K562 (cell line): ENCODE results near the gene SACM1L. TPM values are rescaled to one million over a fixed set of nuclear protein-coding genes. Genes with fewer than 3 reads are reported as not detected.
A peak's percentile ranks its signal among the peaks of the same experiment; 100 is the strongest.

Experiments used
- ATAC-seq: fragments of 200-7000 bp; cut with Tn5 transposase; 3 replicates; pipeline ENCODE4 v1.9.1; 2020; ENCODE audit warnings: moderate library complexity
- BruUV-seq: library from RNA; stranded (reverse); fragments of 400-500 nt; replicated peaks from 2 replicates; lab custom pipeline; 2021; lab: Mats Ljungman, UMichigan
- CTCF ChIA-PET: fragments of 300-600 bp; formaldehyde crosslinking; extraction: SDS; loops from one replicate; lab custom pipeline; 2021; ENCODE audit warnings: low intra/inter-chr PET ratio; lab: Yijun Ruan, JAX
- POLR2A ChIA-PET: fragments of 300-600, 350-650 bp; sonication (Branson Sonifier 250); formaldehyde crosslinking; extraction: SDS; loops from one replicate; lab custom pipeline; 2021; ENCODE audit warnings: antibody characterized with exemption, inconsistent platforms; lab: Yijun Ruan, JAX
- DNase-seq, 4 experiments: peaks; one replicate each; pipeline versions ENCODE4 v3.0.0 to v3.0.0-alpha.2; 2011 to 2018; ENCODE audit warnings: low spot score in 3 of 4, mixed read lengths in 3 of 4; ENCODE audit errors: extremely low read depth in 1 of 4
- FAIRE-seq: peaks from 2 replicates; lab custom pipeline; 2011; peaks lifted over from hg19 to GRCh38; lab: Jason Lieb, UNC
- H2AFZ ChIP-seq: 2 replicates; pipeline ENCODE4 v1.6.0; 2011; ENCODE audit warnings: low read depth, low read length, control low read depth, inconsistent platforms
- H3K27ac ChIP-seq: fragments of 200-600 bp; 3 replicates; pipeline ENCODE4 v1.8.0; 2011; ENCODE audit warnings: low read depth, mild to moderate bottlenecking, control low read depth, inconsistent platforms, low read length, moderate library complexity, mixed read lengths; ENCODE audit errors: extremely low read depth
- H3K27me3 ChIP-seq, 2 experiments: fragments of 300-600 bp in 1 of 2; 2 replicates in 1 of 2; 3 replicates in 1 of 2; pipeline versions ENCODE4 v1.6.0 to v1.8.0; 2011; ENCODE audit warnings: inconsistent platforms in 2 of 2, low read length in 2 of 2, mild to moderate bottlenecking in 1 of 2, mixed read lengths in 1 of 2, moderate library complexity in 1 of 2; ENCODE audit not compliant: control insufficient read depth in 2 of 2, insufficient read depth in 2 of 2
- H3K36me3 ChIP-seq: fragments of 300-600 bp; 3 replicates; pipeline ENCODE4 v1.8.0; 2011; ENCODE audit warnings: mild to moderate bottlenecking, low read length, inconsistent platforms; ENCODE audit not compliant: control insufficient read depth, insufficient read depth
- H3K4me1 ChIP-seq, 2 experiments: fragments of 200-600 bp in 1 of 2; replicated peaks in 1 of 2; 2 replicates in 1 of 2; 3 replicates in 1 of 2; pipeline versions ENCODE4 v1.5.1 to v1.8.0; 2011; ENCODE audit warnings: inconsistent platforms in 2 of 2, low read length in 2 of 2, mild to moderate bottlenecking in 1 of 2, mixed read lengths in 1 of 2, moderate library complexity in 1 of 2; ENCODE audit not compliant: control insufficient read depth in 2 of 2, insufficient read depth in 2 of 2
- H3K4me2 ChIP-seq: 2 replicates; pipeline ENCODE4 v1.6.1; 2011; ENCODE audit warnings: low read length, control low read depth, inconsistent platforms, mixed read lengths; ENCODE audit not compliant: insufficient read depth
- H3K4me3 ChIP-seq: fragments of 200-600 bp; sonication (generic), shearing (Covaris generic); 2 replicates; pipeline ENCODE4 v1.5.1; 2016; ENCODE audit warnings: control low read depth, inconsistent platforms
- H3K79me2 ChIP-seq: fragments of 200-600 bp; 3 replicates; pipeline ENCODE4 v1.8.0; 2011; ENCODE audit warnings: low read length, inconsistent platforms; ENCODE audit not compliant: control insufficient read depth, insufficient read depth
- H3K9ac ChIP-seq, 2 experiments: 2 replicates each; pipeline versions ENCODE4 v1.6.0 to v1.6.1; 2011; ENCODE audit warnings: low read depth in 2 of 2, low read length in 2 of 2, control low read depth in 1 of 2, inconsistent platforms in 1 of 2, mild to moderate bottlenecking in 1 of 2, mixed read lengths in 1 of 2; ENCODE audit not compliant: insufficient read depth in 1 of 2
- H3K9me1 ChIP-seq: one replicate; pipeline ENCODE4 v1.6.0; 2011; ENCODE audit warnings: inconsistent platforms, mild to moderate bottlenecking, low read length, moderate library complexity; ENCODE audit not compliant: control insufficient read depth, insufficient read depth
- H3K9me3 ChIP-seq: replicated peaks from 2 replicates; pipeline ENCODE4 v1.5.1; 2011; ENCODE audit warnings: low read depth, low read length, inconsistent platforms; ENCODE audit not compliant: control insufficient read depth, insufficient read depth
- H4K20me1 ChIP-seq: replicated peaks from 2 replicates; pipeline ENCODE4 v1.6.1; 2011; ENCODE audit warnings: low read length, inconsistent platforms, mixed read lengths; ENCODE audit not compliant: control insufficient read depth, insufficient read depth
- ATF3 ChIP-seq, 2 experiments: fragments of 450-650 bp in 1 of 2; sonication (generic) in 1 of 2; formaldehyde crosslinking in 1 of 2; IDR thresholded peaks in 1 of 2; conservative IDR thresholded peaks in 1 of 2; 2 replicates each; pipeline versions ENCODE4 v1.6.1 to v1.8.1; 2016 to 2023; ENCODE audit warnings: mild to moderate bottlenecking in 2 of 2, moderate library complexity in 2 of 2, inconsistent platforms in 1 of 2, missing genetic modification reagents in 1 of 2
- EHMT2 ChIP-seq: fragments of 450-650 bp; IDR thresholded peaks from 2 replicates; pipeline ENCODE4 v1.6.1; 2018; ENCODE audit warnings: antibody characterized with exemption
- HEY1 ChIP-seq: fragments of 250-450 bp; sonication (Bioruptor Pico); IDR thresholded peaks from 2 replicates; pipeline ENCODE4 v1.5.0; 2020; ENCODE audit warnings: mild to moderate bottlenecking, moderate library complexity, borderline replicate concordance
- MAFF ChIP-seq: IDR thresholded peaks from 2 replicates; pipeline ENCODE4 v1.6.1; 2012; ENCODE audit warnings: low read length, improper control_type of control experiment
- WGBS: fragments of 100-300 bp; shearing (Covaris generic); methylation state at CpG from one replicate; pipeline ENCODE4 v1.1.6; 2016; ENCODE audit warnings: low coverage, mixed read lengths; ENCODE audit not compliant: insufficient coverage; ENCODE audit errors: missing lambda C conversion rate; 5-methylcytosine and 5-hydroxymethylcytosine counted together
- in situ Hi-C: fragments of 300-500 bp; cut with MboI; formaldehyde crosslinking; loops from 4 replicates; pipeline ENCODE4 v1.15.0; 2018; ENCODE audit warnings: inconsistent platforms, mixed read lengths
- intact Hi-C: fragments of 100-400 bp; cut with micrococcal nuclease; formaldehyde crosslinking; loops from 2 replicates; pipeline ENCODE4 v1.14.2; 2022
- polyA plus RNA-seq, 8 experiments: library from polyadenylated mRNA; depleted of rRNA in 4 of 8; stranded (reverse) in 5 of 8; unstranded in 3 of 8; fragments of >200 nt; fragmentation: Nextera tagmentation in 2 of 8; fragmentation: Illumina TruSeq in 1 of 8; extraction: Ambion mirVana in 2 of 8; extraction: Trizol in 1 of 8; gene quantifications; 2 replicates each; pipeline versions ENCODE4 v1.2.1 to v1.2.3, GENCODE V29; 2011 to 2014; ENCODE audit warnings: inconsistent platforms in 1 of 8, missing spikeins in 1 of 8
- total RNA-seq, 7 experiments: library from RNA; depleted of rRNA in 6 of 7; stranded (reverse); fragments of >200 nt in 6 of 7; fragmentation: Illumina TruSeq in 2 of 7; extraction: Trizol in 2 of 7; gene quantifications; 2 replicates each; pipeline versions ENCODE4 v1.2.1 to v1.2.3, GENCODE V29; 2011 to 2021; ENCODE audit warnings: low replicate concordance in 1 of 7

Gene SACM1L
- total and polyA plus RNA-seq, 9 of the 15 experiments (the other 6 are each of a cell fraction or from before 2014, with no cell fraction given) = 25.7 to 67.2 (median 40.3) TPM

- TF ChIP-seq EHMT2 (no peak), MAFF (no peak)
- no peak for ATAC-seq
- Histone ChIP-seq H3K9me1 (no peaks in the 10 kb centered on the region), H2AFZ (no peak overlapping the region), H3K79me2 (no peaks in the 10 kb centered on the region), H3K9me3 (no peaks in the 10 kb centered on the region), H3K27me3 (peaks cover 9 to 27% of the 10 kb centered on the region in 2 experiments; a peak in 4 of 5 replicates), H3K4me3 (no peak overlapping the region), H3K9ac (no peak overlapping the region), H3K4me2 (no peak overlapping the region), H4K20me1 (no peaks in the 10 kb centered on the region), H3K27ac (no peak overlapping the region), H3K4me1 (peaks cover 0 to 4% of the 10 kb centered on the region in 2 experiments; a peak in 1 of 5 replicates), H3K36me3 (peaks cover 9% of the 10 kb centered on the region; the same call in 2 of the 3 replicates)
- ChIA-PET CTCF (no interaction called here), POLR2A (interaction anchor here (0.6 to 1.6 kb wide), 4 partner anchors 16 to 174 kb away, joined by 3 read pairs; partner anchors contain the start of gene LZTFL1)
- intact Hi-C loops = no loop called here
- BruUV-seq = no TSS peak
- no peak for FAIRE-seq
- in situ Hi-C loops = loop anchor here (5.0 to 10.0 kb wide), 2 partner anchors 182 to 325 kb away; no protein-coding TSS in a partner anchor
- no peak for DNase-seq
- 4% methylated on average over 4 of the region's 4 CpGs for WGBS
Measured at GRCh38 chr3:45749880-45750279, 60.7 kb downstream of the SACM1L start.

GRCh38 chr3:45751537-45752242, 62.5 kb downstream of the SACM1L start:
- WGBS = 16% methylated on average over 7 of the region's 7 CpGs

More at GRCh38 chr3:45751537-45752242, 62.5 kb downstream of the SACM1L start:
- CTCF ChIA-PET = no interaction called here
- FAIRE-seq (no peak), ATAC-seq (no peak), DNase-seq (no peak)
- Histone ChIP-seq H3K4me2 (no peak overlapping the region), H3K9me1 (no peaks in the 10 kb centered on the region), H3K27ac (no peak overlapping the region), H3K4me3 (no peak overlapping the region), H3K79me2 (no peaks in the 10 kb centered on the region), H3K9me3 (no peaks in the 10 kb centered on the region), H3K4me1 (no peaks in the 10 kb centered on the region; a peak in 1 of 5 replicates), H3K9ac (no peak overlapping the region), H3K36me3 (no peaks in the 10 kb centered on the region), H2AFZ (no peak overlapping the region), H3K27me3 (peaks cover 18 to 34% of the 10 kb centered on the region in 2 experiments), H4K20me1 (no peaks in the 10 kb centered on the region)
- TF ChIP-seq HEY1 (CRISPR knock-in tag) (no peak), ATF3 (IDR thresholded peaks at IDR 0.05) (0 out of 2 replicates have a peak, but pooled peaks have one; percentile 7), ATF3 (CRISPR knock-in tag; conservative IDR thresholded peaks at IDR 0.05) (no peak)
- intact Hi-C loops (no loop called here), in situ Hi-C loops (loop anchor here (5.0 to 10.0 kb wide), 2 partner anchors 181 to 323 kb away; no protein-coding TSS in a partner anchor)
- no TSS peak for BruUV-seq
- POLR2A ChIA-PET = no interaction called here
